Measurements from ENCODE around the gene AP4M1.

AP4M1 gene

GRCh38 chr7:100137851-100138760 is 36.7 kb downstream of the AP4M1 start:
- no peak for DNase-seq

- peak; percentile 45 for DNase-seq
Measured at GRCh38 chr7:100141555-100141949, 40.1 kb downstream of the AP4M1 start.

GRCh38 chr7:100142461-100142860 is 41.0 kb downstream of the AP4M1 start:
- no peak for DNase-seq

GRCh38 chr7:100146350-100146749 is 44.9 kb downstream of the AP4M1 start:
- peak; percentile 37 for DNase-seq

GRCh38 chr7:100147278-100147677 is 45.8 kb downstream of the AP4M1 start:
- DNase-seq: no peak

GRCh38 chr7:100148225-100148558 is 46.7 kb downstream of the AP4M1 start:
- no peak for DNase-seq

- DNase-seq: peak; percentile 99
Measured at GRCh38 chr7:100148559-100149328, 47.3 kb downstream of the AP4M1 start, which contains the start of gene LAMTOR4. Gene LAMTOR4 (plus strand): TSS chr7:100148918. CDS start chr7:100148973, 55 bp downstream.

- DNase-seq: peak; percentile 86
Measured at GRCh38 chr7:100152404-100152803, 51.0 kb downstream of the AP4M1 start.

- no peak for DNase-seq
Measured at GRCh38 chr7:100152937-100153666, 51.7 kb downstream of the AP4M1 start.

- DNase-seq: no peak
Measured at GRCh38 chr7:100153708-100154535, 52.5 kb downstream of the AP4M1 start.

GRCh38 chr7:100154651-100155491 is 53.4 kb downstream of the AP4M1 start:
- DNase-seq: no peak

GRCh38 chr7:100155553-100156317 is 54.3 kb downstream of the AP4M1 start:
- no peak for DNase-seq

GRCh38 chr7:100156331-100157068 is 55.1 kb downstream of the AP4M1 start:
- DNase-seq: peak; percentile 10

- no peak for DNase-seq
Measured at GRCh38 chr7:100157069-100157333, 55.6 kb downstream of the AP4M1 start.

GRCh38 chr7:100157334-100158228 is 56.1 kb downstream of the AP4M1 start:
- peak; percentile 45 for DNase-seq
